Measurements from ENCODE around the gene PRAMEF1.

- TF ChIP-seq CTCF (IDR thresholded peaks at IDR 0.05): no peak
- TF ChIP-seq POLR2A (IDR thresholded peaks at IDR 0.05): no peak
- no peak for TF ChIP-seq POLR2AphosphoS5 (IDR thresholded peaks at IDR 0.05)
These were observed 34.3 kb upstream of the PRAMEF1 start for GRCh38 chr1:12756768-12757413.

Measured in gastroesophageal sphincter (tissue), 3 donors.